AG20443 (cell line): ENCODE results near the gene CCNF.

Experiments used
- DNase-seq: peaks from one replicate; pipeline ENCODE4 v3.0.0; 2012; ENCODE audit warnings: low spot score, mixed read lengths

The CCNF gene

DNA sequence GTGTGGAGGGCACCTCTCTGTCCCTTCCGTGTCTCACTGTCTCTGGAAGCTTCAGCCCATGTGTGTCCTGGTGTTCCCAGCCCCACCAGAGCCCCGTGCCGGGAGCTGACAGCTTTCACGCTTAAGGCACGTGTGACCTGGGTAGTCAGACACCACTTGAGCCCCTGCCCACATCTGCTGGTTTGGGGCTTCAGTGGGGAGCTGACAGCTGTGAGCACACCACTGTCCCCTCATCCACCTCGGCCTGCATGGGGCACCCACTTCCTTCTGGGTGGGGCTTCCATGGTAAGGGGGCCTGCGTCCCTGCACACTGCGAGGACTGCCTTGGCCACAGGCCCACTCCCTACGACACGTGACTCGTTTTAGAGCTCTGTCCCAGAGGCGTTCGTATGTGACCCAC lies 28.0 kb downstream of the CCNF start:
- DNase-seq: no peak

DNA sequence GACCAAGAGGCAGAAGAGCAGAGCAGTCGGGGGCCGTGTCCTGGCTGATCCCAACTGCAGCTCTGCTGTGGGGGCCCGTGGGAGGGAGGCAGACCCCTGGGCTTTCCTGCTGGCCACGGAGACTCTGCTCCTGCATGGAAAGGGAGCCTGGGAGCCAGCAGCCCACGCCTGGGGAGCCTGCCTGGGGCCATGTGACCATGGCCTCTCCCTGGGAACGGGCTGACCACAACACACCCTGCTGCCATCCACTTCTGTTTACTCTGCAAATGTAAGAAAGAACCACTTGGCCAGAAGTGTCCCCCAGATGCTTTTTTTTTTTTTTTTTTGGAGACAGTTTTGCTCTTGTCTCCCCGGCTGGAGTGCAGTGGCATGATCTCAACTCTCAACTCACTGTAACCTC lies 28.7 kb downstream of the CCNF start:
- DNase-seq: no peak

DNA sequence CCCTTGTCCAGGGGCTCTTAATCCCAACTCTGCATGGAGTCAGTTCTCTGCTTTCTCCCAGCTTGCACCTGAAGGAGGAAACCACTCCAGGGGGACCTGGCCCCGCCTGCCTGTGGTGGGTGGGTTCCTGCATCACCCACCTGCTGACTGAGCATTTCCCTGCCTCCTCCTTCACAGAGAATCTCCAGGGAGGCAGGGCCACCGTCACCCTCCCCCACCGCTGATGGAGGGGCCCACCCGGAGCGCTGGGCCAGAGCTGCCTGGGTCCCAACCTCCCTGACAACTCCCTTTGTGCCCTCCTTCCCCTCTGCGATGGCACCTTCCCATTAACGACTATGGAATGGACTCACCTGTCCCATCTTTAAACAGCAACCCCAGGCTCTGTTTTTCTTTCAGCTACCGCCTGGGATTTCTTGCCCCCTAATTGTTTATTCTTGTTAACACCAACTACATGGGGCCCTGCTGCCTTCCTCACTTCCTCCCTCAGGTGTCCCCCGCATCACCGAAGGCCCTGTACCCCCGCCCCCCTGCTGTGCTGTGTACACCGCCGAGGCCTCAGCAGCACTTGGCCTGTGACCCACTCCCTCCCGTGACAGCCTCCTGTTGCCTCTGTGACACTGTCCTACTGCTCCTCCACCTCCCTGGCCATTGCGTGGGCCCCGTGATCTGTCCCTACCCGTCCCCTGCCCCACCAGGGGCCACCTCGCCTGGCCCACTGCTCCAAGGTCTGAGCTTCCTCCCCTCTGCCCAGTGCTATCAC lies 29.8 kb downstream of the CCNF start:
- DNase-seq: no peak

- DNase-seq: peak; percentile 100
Observed at GRCh38 chr16:2459647-2460390, 30.6 kb downstream of the CCNF start, which contains the start of gene TEDC2. Gene TEDC2, plus strand, starts transcription at chr16:2460109. Its CDS starts 36 bp downstream, at chr16:2460145.

DNA sequence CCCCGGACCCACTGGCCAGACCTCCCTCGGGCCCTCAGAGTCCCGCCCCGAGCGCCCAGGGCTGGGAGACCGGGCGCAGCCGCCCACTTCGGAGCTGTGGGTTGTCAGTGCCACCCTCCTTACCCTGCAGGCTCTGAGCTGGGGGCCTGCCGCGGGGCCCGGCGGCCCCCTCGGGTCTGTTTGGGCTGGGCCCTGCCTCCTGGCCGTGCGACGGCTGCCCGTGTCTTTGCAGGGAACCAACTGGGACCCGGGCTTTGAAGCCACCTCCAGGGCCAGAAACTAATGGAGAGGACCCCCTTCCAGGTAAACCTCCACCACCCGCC lies 31.1 kb downstream of the CCNF start:
- DNase-seq: no peak

DNA sequence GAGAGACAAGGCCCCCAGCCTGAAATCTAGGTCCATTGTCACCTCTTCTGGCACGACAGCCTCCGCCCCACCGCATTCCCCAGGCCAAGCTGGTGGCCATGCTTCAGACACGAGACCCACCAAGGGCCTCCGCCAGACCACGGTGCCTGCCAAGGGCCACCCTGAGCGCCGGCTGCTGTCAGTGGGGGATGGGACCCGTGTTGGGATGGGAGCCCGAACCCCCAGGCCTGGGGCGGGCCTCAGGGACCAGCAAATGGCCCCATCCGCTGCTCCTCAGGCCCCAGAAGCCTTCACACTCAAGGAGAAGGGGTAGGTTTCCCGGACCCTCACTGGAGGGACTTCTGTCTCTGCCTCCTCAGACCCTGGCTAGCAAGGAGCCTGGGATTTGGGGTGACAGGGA lies 31.7 kb downstream of the CCNF start:
- DNase-seq: no peak

DNA sequence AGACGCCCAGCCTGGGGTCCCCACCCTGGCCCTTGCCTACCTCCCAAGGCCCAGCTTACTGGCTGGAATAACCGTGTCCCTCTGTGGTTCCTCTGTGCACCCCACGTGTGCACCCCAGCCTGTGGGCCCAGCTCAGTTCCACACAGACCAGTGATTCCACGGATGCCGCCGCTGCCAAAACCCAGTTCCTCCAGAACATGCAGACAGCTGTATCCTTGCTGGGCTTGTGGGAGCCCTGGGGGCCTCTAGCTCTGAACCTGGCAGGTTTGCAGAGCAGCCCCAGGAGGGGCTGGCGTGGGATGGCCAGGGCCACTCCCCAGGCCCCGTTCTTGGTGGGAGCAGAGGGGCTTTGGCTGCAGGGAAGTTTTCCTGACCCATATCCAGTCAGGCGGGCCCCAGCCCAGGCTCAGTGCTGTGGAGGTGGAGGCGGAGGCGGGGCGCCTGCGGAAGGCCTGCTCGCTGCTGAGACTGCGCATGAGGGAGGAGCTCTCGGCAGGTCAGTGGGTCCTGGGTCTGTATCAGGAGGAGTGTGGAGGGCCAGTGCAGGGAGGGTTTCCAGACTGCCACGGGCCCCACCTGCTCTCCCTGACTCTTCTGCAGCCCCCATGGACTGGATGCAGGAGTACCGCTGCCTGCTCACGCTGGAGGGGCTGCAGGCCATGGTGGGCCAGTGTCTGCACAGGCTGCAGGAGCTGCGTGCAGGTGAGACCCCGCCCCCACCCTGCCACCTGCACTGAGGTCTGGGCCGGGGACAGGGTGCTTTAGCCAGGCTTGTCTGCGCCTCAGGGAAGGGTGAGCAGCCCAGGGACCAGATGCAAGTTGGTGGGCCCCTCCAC lies 33.0 kb downstream of the CCNF start:
- no peak for DNase-seq

DNA sequence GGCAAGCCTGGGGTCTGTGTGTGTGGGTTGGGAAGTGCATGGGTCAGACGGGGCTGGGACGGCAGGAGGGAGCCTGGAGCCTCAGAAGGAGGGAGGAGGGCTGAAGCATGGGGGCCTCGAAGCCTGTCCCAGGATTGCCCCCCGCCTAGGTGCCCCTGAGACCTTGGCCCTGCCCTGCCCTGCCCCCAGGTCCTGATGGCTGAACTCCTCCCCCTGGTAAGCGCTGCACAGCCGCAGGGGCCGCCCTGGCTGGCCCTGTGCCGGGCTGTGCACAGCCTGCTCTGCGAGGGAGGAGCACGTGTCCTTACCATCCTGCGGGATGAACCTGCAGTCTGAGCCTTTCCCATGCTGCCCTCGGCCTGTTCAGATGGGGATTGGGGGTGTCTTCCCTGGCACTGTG lies 35.1 kb downstream of the CCNF start:
- no peak for DNase-seq

GRCh38 chr16:2465653-2466415 lies 36.6 kb downstream of the CCNF start:
- DNase-seq: no peak

- no peak for DNase-seq
Observed at GRCh38 chr16:2466667-2467527, 37.6 kb downstream of the CCNF start.

DNA sequence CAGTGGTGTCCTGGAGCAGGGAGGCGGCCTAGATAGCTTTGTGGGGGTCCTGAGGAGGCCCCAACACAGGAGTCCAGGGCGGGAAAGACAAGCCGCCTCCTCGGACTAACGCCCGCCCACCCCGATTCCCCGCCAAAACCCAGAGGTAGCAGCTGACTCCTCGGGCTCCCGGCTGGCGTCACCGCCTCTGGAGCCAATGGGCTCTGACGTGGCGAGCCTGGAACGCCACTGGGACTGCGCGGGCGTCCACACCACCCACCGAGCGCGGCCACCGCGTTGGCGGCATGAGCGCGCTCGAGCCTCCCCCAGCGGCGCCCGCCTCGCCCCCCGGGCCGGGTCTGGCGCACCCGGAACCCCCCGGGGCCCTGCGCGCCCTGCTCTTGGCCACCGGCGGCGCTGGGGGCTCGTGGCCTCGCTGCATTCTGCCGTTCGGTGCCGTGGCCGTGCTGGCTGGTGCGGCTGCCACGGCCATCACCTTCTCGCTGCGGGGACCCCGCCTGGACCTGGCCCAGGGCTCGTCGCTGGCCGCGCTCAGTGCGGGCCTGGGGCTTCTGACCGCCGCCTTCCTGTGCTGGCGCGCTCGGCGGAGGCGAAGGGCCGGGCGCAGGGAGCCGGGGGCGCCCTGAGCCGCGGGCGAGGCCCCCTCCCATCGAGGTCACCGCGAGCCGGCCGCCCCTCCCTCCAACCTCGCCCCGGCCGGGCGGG lies 38.4 kb downstream of the CCNF start:
- DNase-seq: peak; percentile 93

DNA sequence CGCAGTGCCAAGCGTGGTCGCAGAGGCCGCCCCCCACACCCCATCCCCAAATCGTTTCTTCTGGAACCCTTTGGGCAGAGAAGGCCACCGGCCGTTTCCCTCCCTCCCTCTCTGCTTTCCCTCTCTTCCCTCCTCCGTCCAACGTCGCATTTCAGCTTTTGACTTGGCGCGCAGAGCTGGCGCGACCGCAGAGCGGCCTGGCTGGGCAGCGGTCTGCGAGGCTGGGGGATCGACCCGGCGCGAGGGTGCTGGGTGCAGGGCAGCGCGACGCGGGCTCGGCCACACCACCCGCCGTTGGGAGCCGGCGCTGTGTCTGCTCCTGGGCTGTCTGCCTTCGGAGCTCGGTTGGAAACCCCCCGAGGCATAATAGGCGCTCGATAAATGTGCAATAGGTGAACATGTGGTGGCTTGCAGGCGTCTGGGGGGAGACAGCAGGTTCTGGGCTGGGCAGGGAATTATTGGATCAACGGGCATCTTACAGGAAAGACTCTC lies 39.0 kb downstream of the CCNF start:
- DNase-seq: peak; percentile 40

DNA sequence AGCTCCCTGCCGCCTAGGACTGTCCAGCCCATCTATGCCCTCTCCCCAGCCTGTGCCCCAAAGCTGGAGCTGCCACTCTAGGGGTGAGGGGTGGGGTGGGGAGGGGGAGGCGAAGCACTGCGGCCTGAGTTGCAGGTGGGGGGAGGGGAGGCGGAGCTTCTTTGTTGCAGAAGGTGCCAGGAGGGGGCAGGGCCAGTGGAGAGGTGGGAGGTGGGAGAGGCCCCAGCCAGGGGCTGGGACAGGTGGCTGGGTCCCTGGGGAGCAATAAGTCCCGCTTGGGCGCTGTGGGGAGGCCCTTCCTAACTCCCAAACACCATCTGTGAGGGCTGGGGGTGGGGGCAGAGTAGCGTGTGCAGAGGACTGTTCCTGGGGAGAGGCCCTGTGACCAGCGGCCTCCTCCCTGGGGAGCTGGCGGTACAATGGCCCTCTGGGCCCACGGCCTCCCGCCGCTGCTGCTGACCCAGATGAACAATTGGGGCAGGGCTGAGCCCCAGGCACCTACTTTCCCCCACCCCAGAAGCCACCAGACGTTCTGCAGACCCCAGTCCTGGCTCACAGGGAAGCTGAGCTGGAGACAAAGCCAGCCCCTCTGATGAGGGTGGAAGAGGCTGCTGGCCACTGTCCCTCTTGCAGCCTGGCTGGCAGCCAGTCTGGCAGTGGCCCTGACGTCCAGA lies 39.6 kb downstream of the CCNF start:
- DNase-seq: no peak

- no peak for DNase-seq
Observed at GRCh38 chr16:2469399-2470233, 40.4 kb downstream of the CCNF start.

- no peak for DNase-seq
Observed at GRCh38 chr16:2470234-2470601, 41.0 kb downstream of the CCNF start.

GRCh38 chr16:2470603-2471015 lies 41.4 kb downstream of the CCNF start:
- DNase-seq: no peak

- peak; percentile 65 for DNase-seq
Observed at GRCh38 chr16:2471016-2471652, 41.9 kb downstream of the CCNF start, which contains the start of gene NTN3. Gene NTN3, plus strand, starts transcription at chr16:2471297. Its CDS starts 405 bp downstream, at chr16:2471702.
